Measurements from ENCODE around the gene DYNC1I1.

DYNC1I1 gene

GRCh38 chr7:95788884-95789283 lies 16.5 kb downstream of the DYNC1I1 start:
- no peak for DNase-seq

DNA sequence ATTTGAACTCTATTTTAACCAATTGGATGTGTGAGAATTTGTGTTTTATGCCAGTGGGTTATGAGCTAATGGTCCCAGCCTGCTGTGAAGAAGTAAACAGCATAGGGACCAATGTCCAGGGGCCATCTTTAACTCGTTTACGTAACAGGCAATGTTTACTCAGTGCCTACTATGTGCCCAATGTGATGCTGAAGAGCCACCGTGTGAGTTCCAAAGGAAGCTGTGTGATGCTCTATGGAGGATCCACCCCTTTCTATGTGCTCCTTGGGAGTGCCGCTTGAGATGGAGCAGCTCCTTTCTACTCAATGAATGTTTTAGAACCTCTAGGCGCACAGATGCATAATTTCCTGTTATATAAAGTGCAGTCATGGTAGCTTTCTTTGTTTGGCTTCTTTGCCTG lies 21.3 kb downstream of the DYNC1I1 start:
- no peak for DNase-seq

GRCh38 chr7:95794917-95795515 lies 22.7 kb downstream of the DYNC1I1 start:
- no peak for DNase-seq

DNA sequence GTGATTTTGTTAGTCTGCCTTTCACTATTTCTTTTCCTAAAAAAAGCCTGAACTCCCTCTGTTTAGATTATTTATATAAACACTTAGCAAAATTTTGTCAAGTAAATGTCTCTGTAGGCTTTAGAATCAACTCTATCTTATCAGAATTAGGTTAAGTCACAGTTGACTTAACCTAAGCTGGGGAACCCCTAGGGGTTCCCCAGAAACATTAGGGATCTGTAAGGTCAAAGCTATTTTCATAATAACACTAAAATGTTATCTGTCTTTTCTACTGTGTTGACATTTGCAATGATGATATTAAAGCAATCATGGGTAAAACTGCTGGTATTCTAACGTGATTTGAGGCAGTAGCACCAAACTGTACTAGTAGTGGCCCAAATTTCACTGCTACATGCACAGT lies 24.3 kb downstream of the DYNC1I1 start:
- DNase-seq = no peak

DNA sequence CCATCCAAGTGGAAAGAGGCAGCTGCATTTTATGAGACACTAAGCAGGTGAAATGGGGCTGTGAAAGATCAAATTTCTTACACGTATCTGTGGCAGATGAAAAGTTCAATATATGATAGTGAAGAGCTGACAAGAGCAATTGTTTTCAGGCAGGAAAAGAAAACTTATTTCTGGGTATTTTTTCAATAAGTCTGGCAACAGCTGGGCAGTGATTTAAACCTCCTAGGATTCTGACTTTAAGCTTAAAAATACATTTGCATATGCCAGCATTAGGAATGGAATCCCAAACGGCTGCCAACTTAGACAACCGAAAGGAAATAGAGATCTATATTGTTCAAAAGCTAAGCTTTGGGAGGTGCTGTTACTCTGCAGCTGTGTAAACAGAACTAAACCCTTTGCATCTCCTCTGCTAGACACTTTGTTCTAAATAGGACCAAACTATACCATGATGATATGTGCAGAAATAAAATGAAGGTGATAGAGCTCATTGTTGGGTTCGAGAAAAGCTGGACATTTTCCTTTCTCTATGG lies 26.1 kb downstream of the DYNC1I1 start:
- no peak for DNase-seq

DNA sequence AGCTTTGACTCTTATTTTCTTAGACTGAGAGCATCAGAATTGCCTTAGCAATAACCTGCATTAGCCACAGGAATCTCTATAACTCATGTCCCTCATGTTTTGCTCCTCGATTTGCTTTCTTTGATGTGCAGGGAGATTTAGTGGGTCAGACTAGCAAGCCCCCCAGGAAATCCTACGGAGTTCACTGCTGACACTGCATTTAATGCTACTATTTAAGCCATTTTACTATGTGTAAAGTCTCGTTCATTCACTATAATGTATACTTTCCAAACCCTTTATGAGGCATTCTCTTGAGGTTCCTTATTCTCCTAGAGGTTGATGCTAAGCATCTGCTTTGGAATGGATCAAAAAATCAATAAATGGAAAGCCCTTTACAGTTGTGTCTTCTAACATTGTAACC lies 28.4 kb downstream of the DYNC1I1 start:
- no peak for DNase-seq

DNA sequence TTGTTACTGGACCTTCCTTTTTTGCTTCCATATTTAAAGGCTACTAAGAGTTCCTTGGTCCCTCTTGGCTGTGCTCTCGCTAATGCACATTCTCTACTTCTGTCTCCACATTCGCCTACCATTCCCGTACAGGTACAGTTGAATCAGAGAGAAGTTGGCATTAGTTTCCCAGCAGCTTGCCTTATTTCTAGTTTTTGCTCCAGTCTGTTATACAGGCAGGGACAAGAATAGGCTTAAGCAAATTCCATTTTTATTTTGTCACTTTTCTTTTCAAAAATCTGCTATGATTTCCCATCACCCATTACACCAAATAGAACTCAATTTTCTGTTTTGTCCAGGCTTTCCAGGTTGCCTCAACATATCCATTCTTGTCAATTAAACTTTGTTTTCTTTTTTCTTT lies 29.9 kb downstream of the DYNC1I1 start:
- DNase-seq = no peak

GRCh38 chr7:95804052-95804451 lies 31.7 kb downstream of the DYNC1I1 start:
- no peak for DNase-seq

GRCh38 chr7:95805909-95806308 lies 33.6 kb downstream of the DYNC1I1 start:
- no peak for DNase-seq

DNA sequence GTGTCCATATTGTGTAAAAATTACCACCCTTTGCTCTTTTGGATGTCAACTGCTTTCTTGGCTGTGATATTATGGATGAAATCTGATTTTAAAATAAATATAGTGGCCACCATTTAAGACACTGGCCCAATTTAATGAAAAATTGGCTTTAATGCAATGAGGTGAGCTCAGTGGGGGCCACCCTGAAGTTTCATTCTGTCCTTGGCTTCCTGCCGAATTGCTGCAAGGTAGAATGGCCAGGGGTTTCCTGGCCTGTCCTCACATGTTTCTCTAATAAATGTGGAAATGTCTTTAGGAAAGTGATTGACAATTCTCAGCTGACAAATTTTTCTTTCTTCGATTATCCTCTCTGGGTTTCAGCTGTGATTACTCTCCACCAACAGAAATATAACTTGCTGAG lies 36.0 kb downstream of the DYNC1I1 start:
- DNase-seq = no peak

GRCh38 chr7:95811846-95812445 lies 39.6 kb downstream of the DYNC1I1 start:
- DNase-seq = peak in 1 of 56 donors; percentile 0

DNA sequence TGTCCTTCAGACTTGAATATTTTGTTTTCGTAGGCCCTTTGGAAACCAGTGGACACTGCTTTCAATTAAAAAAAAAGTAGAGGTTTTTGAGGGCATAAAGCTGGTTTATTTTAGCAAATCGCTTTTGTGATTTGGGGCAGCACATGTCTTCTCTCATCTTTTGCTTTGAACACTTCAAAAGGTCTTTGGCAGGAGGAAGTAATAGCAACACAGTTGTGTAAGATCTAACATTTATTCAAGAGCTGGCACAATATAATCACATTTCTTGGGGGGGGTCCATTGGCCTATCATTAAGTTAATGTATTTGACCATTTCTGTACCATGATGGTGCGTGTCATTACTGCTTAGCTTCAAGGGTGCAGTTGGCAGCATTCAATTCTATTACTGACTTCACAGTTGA lies 42.4 kb downstream of the DYNC1I1 start:
- no peak for DNase-seq

DNA sequence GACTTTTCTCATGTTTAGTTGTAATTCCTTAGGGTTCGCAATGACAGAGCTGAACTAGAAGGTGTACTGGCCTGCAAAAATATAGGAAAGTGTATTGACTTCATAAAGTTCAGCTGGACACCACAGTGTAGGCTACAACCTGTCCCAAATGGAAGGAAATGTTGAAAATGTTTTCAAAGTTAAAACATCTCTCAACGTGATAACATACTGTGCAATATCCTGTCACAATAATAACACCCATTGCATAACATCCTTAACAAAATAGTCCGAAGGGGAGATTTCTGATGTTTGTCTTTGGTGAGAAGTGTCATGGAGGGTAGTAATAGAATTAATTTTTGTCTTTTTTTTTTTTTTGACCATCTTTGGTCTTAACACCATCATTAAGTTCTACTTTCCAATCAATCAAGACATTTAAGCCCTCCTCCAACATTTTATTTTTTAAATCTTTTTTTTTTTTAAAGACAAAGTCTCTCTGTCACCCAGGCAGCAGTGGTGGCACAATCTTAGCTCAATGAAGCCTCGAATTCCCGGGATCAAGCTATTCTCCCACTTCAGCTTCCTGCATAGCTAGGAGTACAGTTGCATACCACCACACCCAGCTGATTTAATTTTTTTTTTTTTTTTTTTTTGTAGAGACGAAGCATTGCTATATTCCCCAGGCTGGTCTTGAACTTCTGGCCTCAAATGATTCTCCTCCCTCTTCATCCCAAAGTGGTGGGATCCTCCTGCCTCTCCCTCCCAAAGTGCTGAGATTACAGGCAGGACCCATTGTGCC lies 45.7 kb downstream of the DYNC1I1 start:
- DNase-seq = no peak

DNA sequence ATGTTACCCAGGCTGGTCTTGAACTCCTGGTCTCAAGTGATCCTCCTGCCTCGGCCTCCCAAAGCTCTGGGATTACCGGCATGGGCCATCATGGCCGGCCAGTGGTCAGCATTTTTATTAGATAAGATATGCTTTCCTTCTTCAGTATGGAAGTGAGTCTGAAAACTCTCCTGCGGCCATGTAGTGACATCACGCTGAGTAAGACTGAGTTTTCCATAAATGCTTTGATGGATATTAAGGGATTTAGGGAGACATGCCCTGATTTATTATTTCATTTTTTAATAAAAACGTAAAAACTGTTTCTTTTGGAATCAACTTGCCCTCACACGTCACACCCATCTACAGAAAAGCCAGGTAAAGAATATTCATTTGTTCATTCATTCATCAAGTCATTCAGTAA lies 48.4 kb downstream of the DYNC1I1 start:
- DNase-seq = no peak

DNA sequence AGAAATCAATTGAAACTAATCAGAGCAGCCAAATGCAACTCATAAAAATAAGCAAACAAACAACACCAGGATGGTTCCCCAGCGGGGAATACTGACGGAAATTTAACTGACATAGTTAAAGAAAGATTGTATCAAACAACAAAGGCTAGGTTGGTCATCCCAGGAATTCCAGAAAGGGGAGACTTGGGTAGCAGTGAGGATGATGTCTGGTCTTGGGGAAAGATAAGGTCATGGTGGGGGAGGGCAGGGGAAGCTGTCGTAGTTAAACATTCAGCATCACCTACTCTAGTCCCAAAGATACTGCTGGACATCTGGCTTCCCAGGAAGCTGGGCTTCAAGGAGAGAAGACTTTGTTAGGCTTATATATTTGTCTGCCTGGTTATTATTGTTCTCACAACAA lies 50.4 kb downstream of the DYNC1I1 start:
- DNase-seq = no peak

DNA sequence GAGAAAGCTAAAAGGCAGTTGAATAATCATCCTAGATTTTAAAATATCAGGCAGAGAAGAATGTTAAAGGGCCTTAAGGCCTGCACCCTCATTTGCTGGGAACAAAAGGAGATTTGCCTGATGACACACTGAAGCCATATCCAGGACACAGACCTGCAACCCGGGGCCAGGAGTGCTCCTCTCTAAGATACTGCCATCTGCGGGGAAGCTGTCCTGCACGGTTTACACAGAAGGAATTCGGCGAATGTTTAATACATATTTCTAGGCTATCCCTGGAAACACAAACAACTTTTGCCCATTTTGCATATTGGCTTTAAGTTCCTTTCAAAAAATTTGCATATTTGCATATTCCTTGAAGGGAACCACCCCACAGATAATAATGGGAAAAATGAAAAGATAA lies 52.3 kb downstream of the DYNC1I1 start:
- DNase-seq = no peak

DNA sequence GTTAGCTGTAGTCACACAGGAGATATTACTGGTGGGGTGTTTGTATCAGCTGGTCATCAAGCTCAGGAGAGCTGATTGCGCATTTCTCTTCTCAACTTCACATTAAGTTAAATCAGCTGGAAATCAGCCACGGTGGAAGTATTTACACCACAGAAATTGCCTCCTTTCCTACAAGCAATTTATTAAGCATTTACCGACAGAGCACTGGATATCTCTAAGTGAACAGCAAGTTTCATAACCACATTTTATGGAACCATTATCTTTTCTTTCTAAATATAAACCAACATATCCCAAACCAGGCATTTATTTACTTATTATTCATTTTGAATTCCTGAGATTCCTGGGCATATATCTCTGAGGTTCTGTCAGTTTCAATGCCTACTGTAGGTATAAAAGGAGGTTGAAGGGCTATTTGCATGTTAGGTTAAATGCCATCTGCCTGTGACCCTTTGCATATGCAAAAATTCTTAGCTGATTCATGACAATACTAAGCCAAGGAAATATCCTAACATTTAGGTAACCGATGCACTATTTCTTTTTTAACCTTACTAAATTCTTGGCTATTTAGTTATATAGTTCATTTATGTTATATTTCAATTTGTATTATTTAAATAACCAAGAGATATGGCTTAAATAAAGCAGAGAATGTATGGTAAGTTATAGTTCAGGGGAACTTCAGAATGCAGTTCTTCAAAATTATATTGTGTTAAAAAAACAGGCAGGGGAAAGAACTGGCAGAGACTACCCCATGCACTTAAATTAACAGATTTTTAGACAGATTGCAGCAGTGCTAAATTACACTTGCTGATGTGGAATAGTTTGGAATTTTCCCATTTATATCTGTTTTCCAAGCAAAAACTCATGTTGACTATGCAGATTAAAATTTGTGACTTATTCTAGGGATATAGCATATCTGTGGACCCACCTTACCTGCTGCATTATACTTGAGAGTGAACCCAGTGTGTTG lies 56.8 kb downstream of the DYNC1I1 start:
- no peak for DNase-seq

DNA sequence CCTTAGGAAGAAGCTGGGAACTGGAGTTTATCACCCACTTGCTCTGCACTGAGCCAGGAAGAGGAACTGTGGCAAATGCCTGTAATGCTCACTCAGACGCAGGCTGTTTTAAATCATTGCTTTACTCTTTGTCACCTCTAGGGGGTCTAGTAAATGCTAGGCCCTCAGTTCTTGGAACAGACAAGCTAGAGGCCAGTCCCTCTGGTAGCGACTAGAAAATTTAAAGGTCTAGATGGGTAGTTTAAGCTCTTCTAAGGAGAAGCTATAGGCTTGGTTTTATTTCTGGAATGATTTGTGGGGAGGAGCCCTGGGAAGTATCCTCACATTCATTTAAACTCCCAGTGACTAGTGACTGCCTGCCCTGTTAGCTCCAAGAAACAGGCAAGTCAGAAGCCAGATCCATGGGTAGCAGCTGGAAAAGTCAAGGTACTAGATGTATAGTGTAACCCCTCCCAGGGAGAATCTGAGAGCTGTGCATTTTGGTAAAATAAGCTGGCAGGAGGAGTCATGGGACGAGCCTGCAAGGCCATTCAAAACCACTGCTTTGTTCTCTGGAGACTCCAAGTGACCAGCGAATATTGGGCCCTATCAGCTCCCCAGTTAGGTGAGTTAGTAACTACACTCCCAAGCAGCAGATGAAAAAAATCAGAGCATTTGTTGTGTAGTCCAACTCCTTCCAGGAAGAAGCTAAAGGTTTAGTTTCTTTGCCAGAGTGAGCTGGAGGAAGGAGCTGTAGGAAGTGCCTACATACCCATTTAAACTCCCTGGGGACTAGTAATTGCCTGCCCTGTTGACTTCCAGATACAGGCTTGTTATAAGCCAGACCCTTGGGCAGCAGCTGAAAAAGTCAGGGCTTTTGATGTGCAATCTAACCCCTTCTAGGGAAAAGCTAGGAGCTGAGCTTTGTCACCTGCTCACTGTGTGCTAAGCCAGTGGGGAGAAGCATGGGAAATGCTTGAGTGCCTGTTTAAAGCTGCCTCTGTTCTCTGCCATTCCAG lies 68.9 kb downstream of the DYNC1I1 start:
- no peak for DNase-seq

- no peak for DNase-seq
Observed at GRCh38 chr7:95843286-95843685, 70.9 kb downstream of the DYNC1I1 start.

DNA sequence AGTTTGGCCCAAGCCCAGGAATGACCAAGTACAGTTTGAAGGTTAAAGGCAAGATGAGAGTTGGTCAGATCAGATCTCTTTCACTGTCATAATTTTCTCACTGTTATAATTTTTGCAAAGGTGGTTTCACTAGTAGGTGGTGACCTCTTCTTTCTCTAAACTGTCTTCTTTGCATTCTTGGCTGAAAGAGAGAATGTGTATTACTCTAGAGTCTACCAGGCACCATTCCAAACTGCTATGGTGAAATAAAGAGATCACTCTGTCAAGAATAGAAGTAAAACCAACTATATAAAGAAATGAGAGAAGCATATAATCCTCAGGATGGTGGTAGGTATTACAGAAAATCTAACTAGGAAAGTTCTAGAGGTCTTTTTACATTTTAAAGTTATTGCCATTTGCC lies 72.7 kb downstream of the DYNC1I1 start:
- no peak for DNase-seq

Data from nucleus accumbens (tissue), 56 donors.